Heart left ventricle (tissue), 16 donors: ENCODE measurements around the gene APOF. TPM values are rescaled to one million over a fixed set of nuclear protein-coding genes. Genes with fewer than 3 reads are reported as not detected.

ENCODE experiments used
- ATAC-seq, 4 donors: fragments of 200-7000 bp; cut with Tn5 transposase; one replicate each; pipeline ENCODE4 v1.9.1; 2020 to 2022; ENCODE audit warnings: moderate library complexity in 4 of 4, mild to moderate bottlenecking in 3 of 4, moderate number of reproducible peaks in 1 of 4
- DNase-seq, 5 donors: peaks; one replicate each; pipeline ENCODE4 v3.0.0-alpha.2; 2020
- H3K27ac ChIP-seq, 12 donors: fragments of 200-600 bp; sonication (generic) in 4 of 12; one replicate each; pipeline versions ENCODE4 v1.5.0 to v1.8.0; 2016 to 2022; ENCODE audit warnings: mild to moderate bottlenecking in 2 of 12
- H3K27me3 ChIP-seq, 9 donors: fragments of 200-600 bp; sonication (generic) in 2 of 9; one replicate each; pipeline versions ENCODE4 v1.5.1 to v1.8.0; 2016 to 2022; ENCODE audit warnings: mild to moderate bottlenecking in 3 of 9
- H3K36me3 ChIP-seq, 9 donors: fragments of 200-600 bp; sonication (generic) in 2 of 9; one replicate each; pipeline versions ENCODE4 v1.5.0 to v1.8.0; 2018 to 2022; ENCODE audit warnings: mild to moderate bottlenecking in 2 of 9
- H3K4me1 ChIP-seq, 12 donors: fragments of 200-600 bp; sonication (generic) in 4 of 12; one replicate each; pipeline versions ENCODE4 v1.5.0 to v1.8.0; 2016 to 2022; ENCODE audit warnings: mild to moderate bottlenecking in 3 of 12
- H3K4me3 ChIP-seq, 12 donors: fragments of 200-600 bp; sonication (generic) in 4 of 12; one replicate each; pipeline versions ENCODE4 v1.5.0 to v1.8.0; 2017 to 2022; ENCODE audit warnings: mild to moderate bottlenecking in 9 of 12, moderate library complexity in 4 of 12
- H3K9me3 ChIP-seq, 12 donors: fragments of 200-600 bp; sonication (generic) in 4 of 12; one replicate each; pipeline versions ENCODE4 v1.5.0 to v1.8.0; 2016 to 2022; ENCODE audit warnings: mild to moderate bottlenecking in 1 of 12
- POLR2A ChIP-seq, 2 donors: fragments of 450-650 bp; IDR thresholded peaks; one replicate each; pipeline ENCODE4 v1.6.1; 2017; ENCODE audit warnings: antibody characterized with exemption in 2 of 2, mild to moderate bottlenecking in 2 of 2, moderate library complexity in 2 of 2
- WGBS, 4 donors: extraction: QIAGEN DNeasy Blood & Tissue Kit in 2 of 4; methylation state at CpG; one replicate each; pipeline versions ENCODE4 v1.1.5 to v1.1.7; 2013 to 2018; 5-methylcytosine and 5-hydroxymethylcytosine counted together
- intact Hi-C, 10 donors: fragments of 100-400 bp; cut with DNase I; formaldehyde crosslinking; loops; one replicate each; pipeline versions ENCODE4 v1.11.1 to v1.14.2; 2022
- polyA plus RNA-seq, 2 donors: library from polyadenylated mRNA; stranded (reverse); fragments of 200-250 nt; gene quantifications; one replicate each; pipeline ENCODE4 v1.2.3, GENCODE V29; 2013
- total RNA-seq, 9 donors: library from RNA; depleted of rRNA in 2 of 9; stranded (reverse); fragments of >200 nt in 2 of 9; fragmentation: NEBNext Ultra II Directional in 3 of 9; extraction: Animal tissue kit (Norgen Biotek cat#: 25700) in 3 of 9; gene quantifications; one replicate each; pipeline versions ENCODE4 v1.1.0 to v1.2.4, GENCODE V29; 2016 to 2023
- TF ChIP-seq, protein P1 (sequence below), 12 donors: fragments of 200-600 bp; sonication (generic) in 4 of 12; IDR thresholded peaks; one replicate each; pipeline versions ENCODE4 v1.5.0 to v1.8.0; 2018 to 2022; ENCODE audit warnings: antibody characterized with exemption in 12 of 12, mild to moderate bottlenecking in 5 of 12
- donor health status: ischemic (EF 13 %, LVEDD 7.1; RV severe dilation, severe dysfunction).
- donor health status: healthy with polysubstance abuse.
- donor health status: DM: no; HTN: yes; CAD: no.
- donor health status: DM: no; HTN: no; CAD: no.
- donor health status: ischemic (EF 25% LVEDD 6.9; RV normal size, moderate dysfunction).
- donor health status: ischemic (EF 25% LVEDD 5.7; RV mildly dilated, moderate dysfunction).
- donor health status: healthy.
- donor health status: DM: yes; HTN: yes; CAD: no.
- donor health status: ischemic (EF 35%, LVEDD 5.7; RV mildly dilated, moderate dysfunction).
- donor health status: nonischemic (EF 11% LVEDD 7.7; RV severe dilation, severe dysfunction).
- donor health status: DM: yes; HTN: yes; CAD: no.
- donor health status: PGD.
- donor health status: ischemic (EF 29% LVEDD 5.4; RV normal size, mild dysfunction).
- donor health status: nonischemic (EF 23%, LVEDD 6.1; RV moderate dilation, normal function).

Gene APOF
- total and polyA plus RNA-seq, 11 donors = not detected

DNA sequence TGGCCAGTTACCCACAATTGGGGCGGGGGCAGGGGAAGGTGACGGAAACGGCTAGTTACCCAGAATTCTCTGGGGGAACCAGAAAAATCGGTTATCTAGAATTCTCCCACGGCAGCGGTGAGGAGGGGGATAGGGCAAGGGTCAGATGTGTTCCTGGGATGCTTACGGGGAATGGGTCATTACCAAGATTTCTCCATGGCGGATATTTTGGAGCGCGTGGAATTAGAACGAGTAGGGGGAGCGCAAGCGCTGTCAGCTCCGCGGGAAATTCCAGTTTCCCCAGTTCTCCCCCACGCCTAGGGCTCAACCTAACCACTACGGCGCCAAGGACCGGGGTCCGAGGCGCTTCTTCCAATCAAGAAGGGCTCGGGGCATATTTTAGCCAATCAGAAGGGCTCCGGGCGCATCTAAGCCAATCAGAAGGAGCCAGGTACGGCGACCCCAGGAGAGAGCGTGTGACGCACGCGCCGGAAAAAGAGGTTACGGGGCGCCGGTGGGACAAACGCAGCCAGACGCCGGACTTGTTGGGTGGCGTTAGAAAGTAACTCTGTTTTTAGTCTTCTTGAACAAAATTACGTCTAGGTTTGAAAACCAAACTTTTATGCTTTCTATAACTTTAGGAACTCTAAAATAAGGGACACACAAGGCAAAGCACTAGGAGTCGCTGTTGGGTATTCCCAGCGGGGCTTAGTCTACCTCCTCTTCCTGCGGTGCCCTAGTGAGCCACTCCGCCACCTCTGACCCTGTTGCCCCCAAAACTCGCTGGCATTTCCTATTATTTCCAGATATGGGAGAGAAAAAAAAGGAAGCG lies 28.8 kb downstream of the APOF start, which contains the start of gene PAN2:
TSS of gene PAN2 (minus strand) at position 322 of the 811 bp plus-strand sequence. CDS start 906 bp downstream, outside the sequence.
- 0% methylated on average over 42 to 45 of the region's 45 CpGs for WGBS, 4 donors
- Histone ChIP-seq H3K4me1 (peaks cover 0 to 39% (median 13%) of the 10 kb centered on the region in 12 donors), H3K27me3 (no peaks in the 10 kb centered on the region), H3K27ac (peak within 1 kb of the TSS; percentile 88 to 100 (median 95)), H3K4me3 (peak within 1 kb of the TSS; percentile 32 to 93 (median 68)), H3K9me3 (no peaks in the 10 kb centered on the region), H3K36me3 (peaks cover 0 to 7% (median 3%) of the 10 kb centered on the region in 9 donors)
- peak; percentile 98 to 100 (median 99) for ATAC-seq
- TF ChIP-seq, protein P1, sequence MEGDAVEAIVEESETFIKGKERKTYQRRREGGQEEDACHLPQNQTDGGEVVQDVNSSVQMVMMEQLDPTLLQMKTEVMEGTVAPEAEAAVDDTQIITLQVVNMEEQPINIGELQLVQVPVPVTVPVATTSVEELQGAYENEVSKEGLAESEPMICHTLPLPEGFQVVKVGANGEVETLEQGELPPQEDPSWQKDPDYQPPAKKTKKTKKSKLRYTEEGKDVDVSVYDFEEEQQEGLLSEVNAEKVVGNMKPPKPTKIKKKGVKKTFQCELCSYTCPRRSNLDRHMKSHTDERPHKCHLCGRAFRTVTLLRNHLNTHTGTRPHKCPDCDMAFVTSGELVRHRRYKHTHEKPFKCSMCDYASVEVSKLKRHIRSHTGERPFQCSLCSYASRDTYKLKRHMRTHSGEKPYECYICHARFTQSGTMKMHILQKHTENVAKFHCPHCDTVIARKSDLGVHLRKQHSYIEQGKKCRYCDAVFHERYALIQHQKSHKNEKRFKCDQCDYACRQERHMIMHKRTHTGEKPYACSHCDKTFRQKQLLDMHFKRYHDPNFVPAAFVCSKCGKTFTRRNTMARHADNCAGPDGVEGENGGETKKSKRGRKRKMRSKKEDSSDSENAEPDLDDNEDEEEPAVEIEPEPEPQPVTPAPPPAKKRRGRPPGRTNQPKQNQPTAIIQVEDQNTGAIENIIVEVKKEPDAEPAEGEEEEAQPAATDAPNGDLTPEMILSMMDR (IDR thresholded peaks at IDR 0.05) = peak in 11 of 12 donors; percentile 24 to 66 (median 50)
- TF ChIP-seq POLR2A (IDR thresholded peaks at IDR 0.05) = peak; percentile 40 to 80
- intact Hi-C loops = loop anchor here in 6 of 10 donors (5.0 to 10.0 kb wide), 2 partner anchors 113 to 131 kb away; partner anchors contain the start of genes SPRYD4 (in 5 of the 6) and TIMELESS (in 1 of the 6)
- peak; percentile 96 to 98 (median 97) for DNase-seq

DNA sequence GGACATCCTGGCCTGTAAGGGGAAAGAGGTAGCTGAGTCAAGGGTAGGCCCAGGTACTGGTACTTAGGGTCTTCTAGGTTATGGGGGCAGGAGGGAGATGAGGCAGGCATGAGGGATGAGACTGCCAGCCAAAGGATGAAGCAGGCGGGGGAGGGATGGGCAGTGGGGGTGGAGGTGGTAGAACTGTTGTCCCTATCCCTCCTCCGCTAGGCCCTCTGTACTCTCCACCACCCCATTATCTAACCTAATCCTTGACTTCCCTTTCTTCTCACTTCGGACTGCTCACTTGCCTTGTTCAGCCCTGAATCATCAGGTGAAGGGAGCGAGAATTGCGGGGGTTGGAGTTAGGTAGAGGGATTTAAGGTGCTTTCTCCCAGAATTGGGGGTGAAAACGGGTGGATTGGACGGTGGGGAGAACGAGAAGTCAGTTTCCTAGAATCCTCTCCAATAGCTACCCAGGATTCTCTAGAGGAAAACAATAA lies 29.4 kb downstream of the APOF start:
- DNase-seq = no peak
- Histone ChIP-seq H3K9me3 (no peaks in the 10 kb centered on the region), H3K27me3 (no peaks in the 10 kb centered on the region), H3K36me3 (peaks cover 0 to 13% (median 6%) of the 10 kb centered on the region in 9 donors), H3K4me1 (peaks cover 0 to 33% (median 13%) of the 10 kb centered on the region in 12 donors), H3K4me3 (peak overlapping the region; percentile 32 to 93 (median 68)), H3K27ac (peak overlapping the region; percentile 88 to 100 (median 95))
- TF ChIP-seq, protein P1 (IDR thresholded peaks at IDR 0.05) = no peak
- no peak for TF ChIP-seq POLR2A (IDR thresholded peaks at IDR 0.05)
- 21 to 29% (median 22%) methylated on average over 8 of the region's 8 CpGs for WGBS, 4 donors
- intact Hi-C loops = loop anchor here in 6 of 10 donors (5.0 to 10.0 kb wide), 2 partner anchors 114 to 132 kb away; partner anchors contain the start of genes SPRYD4 (in 5 of the 6) and TIMELESS (in 1 of the 6)
- ATAC-seq = peak in 3 of 4 donors; percentile 3 to 21 (median 9)

DNA sequence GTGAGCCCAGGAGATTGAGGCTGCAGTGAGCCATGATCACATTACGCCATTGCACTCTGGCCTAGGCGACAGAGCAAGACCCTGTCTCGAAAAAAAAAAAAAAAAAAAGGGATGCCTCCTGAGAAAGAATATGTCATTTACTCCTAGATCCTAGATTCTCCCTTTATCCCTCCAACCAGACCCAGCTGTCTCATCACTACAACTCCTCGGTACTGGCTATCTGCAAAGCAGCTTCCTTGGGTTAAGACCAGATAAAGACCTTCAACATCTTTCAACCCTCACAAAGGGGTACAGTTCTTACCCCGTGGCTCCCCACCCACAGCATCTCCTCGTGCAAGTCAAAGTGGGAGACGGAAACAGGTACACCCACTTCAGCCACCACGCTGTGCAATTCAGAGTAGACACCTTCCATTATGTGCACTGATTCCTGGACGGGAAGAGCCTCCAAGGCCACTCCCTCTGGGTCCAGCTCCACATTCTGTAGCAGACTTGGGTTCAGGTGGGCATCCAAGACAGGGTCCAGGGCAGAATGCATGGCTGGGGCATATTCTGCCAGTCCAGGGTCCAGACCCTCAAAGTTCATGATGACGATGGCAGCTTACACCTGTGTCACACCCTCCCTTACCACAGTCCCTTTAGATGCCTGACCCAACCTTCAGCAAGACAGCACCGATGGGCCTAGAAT lies 30.0 kb downstream of the APOF start:
- intact Hi-C loops = loop anchor here in 6 of 10 donors (5.0 to 10.0 kb wide), 2 partner anchors 115 to 132 kb away; partner anchors contain the start of genes SPRYD4 (in 5 of the 6) and TIMELESS (in 1 of the 6)

More for the DNA sequence above, 30.0 kb downstream of the APOF start:
- TF ChIP-seq, protein P1 (IDR thresholded peaks at IDR 0.05) = no peak
- TF ChIP-seq POLR2A (IDR thresholded peaks at IDR 0.05) = no peak
- no peaks in the 10 kb centered on the region for H3K27me3 ChIP-seq
- peaks cover 0 to 19% (median 11%) of the 10 kb centered on the region in 9 donors for H3K36me3 ChIP-seq
- H3K4me3 ChIP-seq = peak overlapping the region in 11 of 12 donors; percentile 32 to 93 (median 69)
- DNase-seq (no peak), ATAC-seq (no peak)
- H3K27ac ChIP-seq = peak overlapping the region; percentile 88 to 100 (median 95)
- H3K4me1 ChIP-seq = peaks cover 0 to 27% (median 13%) of the 10 kb centered on the region in 12 donors
- 90 to 97% (median 95%) methylated on average over 10 to 11 of the region's 11 CpGs for WGBS, 4 donors
- H3K9me3 ChIP-seq = no peaks in the 10 kb centered on the region
